Erythroblast (primary cell): Measurements from ENCODE around the gene GBGT1.

Experiments
- GATA1 ChIP-seq: IDR thresholded peaks from 2 replicates; pipeline ENCODE4 v1.6.1; 2011; ENCODE audit warnings: low read depth, mild to moderate bottlenecking, control low read depth, low read length, moderate library complexity
- POLR2A ChIP-seq: IDR thresholded peaks from 2 replicates; pipeline ENCODE4 v1.6.1; 2011; ENCODE audit warnings: mild to moderate bottlenecking, low read length

DNA sequence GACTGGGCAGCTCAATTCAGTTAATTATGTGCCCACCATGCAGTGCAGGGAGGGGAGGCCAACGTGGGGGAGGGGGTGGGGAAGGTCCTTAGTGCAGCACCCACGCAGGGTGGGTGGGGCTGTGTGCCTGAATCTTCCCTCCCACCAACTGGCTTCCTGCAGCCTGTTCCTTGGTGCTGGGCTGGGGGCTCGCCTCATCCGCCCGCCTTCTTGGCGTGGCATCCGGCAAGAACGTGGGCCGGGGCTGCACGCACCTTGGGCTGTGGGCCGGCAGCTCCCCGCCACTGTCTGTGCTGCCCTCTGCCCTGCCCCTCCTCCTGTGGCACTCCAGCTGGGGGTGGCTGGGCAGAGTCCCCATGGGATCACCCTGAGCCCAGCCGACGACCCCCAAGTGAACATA is 23.1 kb downstream of the GBGT1 start:
- TF ChIP-seq POLR2A, result no peak
- TF ChIP-seq GATA1, result no peak
